Kidney epithelial cell (primary cell): ENCODE results near the gene HS3ST3A1. TPM values are rescaled to one million over a fixed set of nuclear protein-coding genes. Genes with fewer than 3 reads are reported as not detected.

Experiments used
- DNase-seq: peaks from one replicate; pipeline ENCODE4 v3.0.0-alpha.2; 2010; ENCODE audit warnings: low read depth
- H3K27me3 ChIP-seq: 2 replicates; pipeline ENCODE4 v1.6.0; 2011; ENCODE audit warnings: low read length; ENCODE audit not compliant: control insufficient read depth, insufficient read depth
- H3K36me3 ChIP-seq: 2 replicates; pipeline ENCODE4 v1.5.1; 2011; ENCODE audit warnings: low read length; ENCODE audit not compliant: control insufficient read depth, insufficient read depth
- H3K4me3 ChIP-seq: 2 replicates; pipeline ENCODE4 v1.5.1; 2011; ENCODE audit warnings: low read depth, mild to moderate bottlenecking, control low read depth, low read length
- total RNA-seq: library from RNA; depleted of rRNA; stranded (reverse); fragments of >200 nt; gene quantifications from 2 replicates; pipeline ENCODE4 v1.2.3, GENCODE V29; 2015
- TF ChIP-seq, protein P1 (sequence below): IDR thresholded peaks from 2 replicates; pipeline ENCODE4 v1.5.1; 2011; ENCODE audit warnings: mild to moderate bottlenecking, moderate library complexity, low read length, control low read depth, inconsistent platforms; ENCODE audit not compliant: insufficient read depth, poor library complexity, severe bottlenecking

The HS3ST3A1 gene
- total RNA-seq, 1 donor from 2014 or later = 38.4 TPM

GRCh38 chr17:13580790-13581189, 20.9 kb downstream of the HS3ST3A1 start:
- Histone ChIP-seq H3K27me3 (no peaks in the 10 kb centered on the region), H3K4me3 (no peak overlapping the region), H3K36me3 (no peaks in the 10 kb centered on the region)
- TF ChIP-seq, protein P1, sequence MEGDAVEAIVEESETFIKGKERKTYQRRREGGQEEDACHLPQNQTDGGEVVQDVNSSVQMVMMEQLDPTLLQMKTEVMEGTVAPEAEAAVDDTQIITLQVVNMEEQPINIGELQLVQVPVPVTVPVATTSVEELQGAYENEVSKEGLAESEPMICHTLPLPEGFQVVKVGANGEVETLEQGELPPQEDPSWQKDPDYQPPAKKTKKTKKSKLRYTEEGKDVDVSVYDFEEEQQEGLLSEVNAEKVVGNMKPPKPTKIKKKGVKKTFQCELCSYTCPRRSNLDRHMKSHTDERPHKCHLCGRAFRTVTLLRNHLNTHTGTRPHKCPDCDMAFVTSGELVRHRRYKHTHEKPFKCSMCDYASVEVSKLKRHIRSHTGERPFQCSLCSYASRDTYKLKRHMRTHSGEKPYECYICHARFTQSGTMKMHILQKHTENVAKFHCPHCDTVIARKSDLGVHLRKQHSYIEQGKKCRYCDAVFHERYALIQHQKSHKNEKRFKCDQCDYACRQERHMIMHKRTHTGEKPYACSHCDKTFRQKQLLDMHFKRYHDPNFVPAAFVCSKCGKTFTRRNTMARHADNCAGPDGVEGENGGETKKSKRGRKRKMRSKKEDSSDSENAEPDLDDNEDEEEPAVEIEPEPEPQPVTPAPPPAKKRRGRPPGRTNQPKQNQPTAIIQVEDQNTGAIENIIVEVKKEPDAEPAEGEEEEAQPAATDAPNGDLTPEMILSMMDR = no peak
- no peak for DNase-seq

GRCh38 chr17:13576661-13577526, 24.8 kb downstream of the HS3ST3A1 start:
- Histone ChIP-seq H3K4me3 (no peak overlapping the region), H3K27me3 (no peaks in the 10 kb centered on the region), H3K36me3 (no peaks in the 10 kb centered on the region)
- TF ChIP-seq, protein P1 = no peak
- no peak for DNase-seq

DNA sequence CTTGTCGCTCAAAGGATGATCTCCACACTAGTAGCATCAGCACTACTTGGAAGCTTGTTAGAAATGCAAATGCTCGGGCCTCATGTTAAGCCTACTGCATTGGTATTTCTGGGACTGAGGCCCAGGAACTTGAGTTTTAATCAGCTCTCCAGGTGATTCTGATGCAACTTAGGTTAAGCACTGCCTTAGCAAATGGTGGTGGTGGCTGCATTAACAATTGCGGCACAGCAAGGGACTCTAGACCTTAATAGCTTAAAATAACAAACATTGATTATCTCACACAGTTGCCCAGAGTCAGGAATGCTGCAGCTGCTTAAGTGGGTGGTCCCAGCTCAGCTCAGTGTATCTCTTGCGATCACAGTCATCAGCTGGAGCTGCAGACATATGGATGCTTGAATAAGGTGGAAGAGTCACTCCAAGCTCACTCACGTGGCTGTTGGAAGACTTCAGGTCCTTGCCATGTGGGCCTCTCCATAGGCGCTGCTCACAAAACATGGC, 25.8 kb downstream of the HS3ST3A1 start:
- DNase-seq = no peak

GRCh38 chr17:13575466-13575865, 26.3 kb downstream of the HS3ST3A1 start:
- no peak overlapping the region for H3K4me3 ChIP-seq
- no peaks in the 10 kb centered on the region for H3K27me3 ChIP-seq
- DNase-seq = no peak
- TF ChIP-seq, protein P1 = no peak
- H3K36me3 ChIP-seq = no peaks in the 10 kb centered on the region

More for the DNA sequence above, 25.8 kb downstream of the HS3ST3A1 start:
- TF ChIP-seq, protein P1 = no peak
- Histone ChIP-seq H3K36me3 (no peaks in the 10 kb centered on the region), H3K27me3 (no peaks in the 10 kb centered on the region), H3K4me3 (no peak overlapping the region)

- TF ChIP-seq, protein P1 = no peak
- Histone ChIP-seq H3K4me3 (no peak overlapping the region), H3K36me3 (no peaks in the 10 kb centered on the region), H3K27me3 (no peaks in the 10 kb centered on the region)
- DNase-seq = no peak
These were observed 29.1 kb downstream of the HS3ST3A1 start for GRCh38 chr17:13572581-13572980.
